Measurements from ENCODE around the gene SQSTM1. TPM values are rescaled to one million over a fixed set of nuclear protein-coding genes. Genes with fewer than 3 reads are reported as not detected.

SQSTM1 gene
- total RNA-seq, 1 donor from 2014 or later, result 632 TPM

DNA sequence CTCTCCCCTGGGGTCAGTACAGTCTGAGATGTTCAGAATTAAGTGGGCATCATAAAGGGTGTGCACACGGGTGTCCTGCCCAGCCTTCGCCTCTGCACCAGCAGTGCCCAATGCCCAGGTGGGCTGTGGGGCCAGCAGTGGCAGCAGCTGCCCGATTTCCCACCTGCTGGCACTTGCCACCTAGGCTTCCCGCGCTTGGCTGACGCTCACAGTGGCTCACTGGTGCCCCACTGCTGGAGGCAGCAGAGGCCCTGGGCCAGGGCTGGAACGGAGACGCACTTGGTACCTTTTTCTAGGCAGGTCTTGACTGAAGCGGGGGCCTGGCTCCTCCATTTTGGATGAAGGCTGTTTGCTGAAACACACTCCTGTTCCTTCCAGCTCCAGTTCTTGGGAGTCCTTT, 20.9 kb downstream of the SQSTM1 start:
- DNase-seq (ENCODE audit: extremely low read depth, low read depth, low spot score), result no peak

DNA sequence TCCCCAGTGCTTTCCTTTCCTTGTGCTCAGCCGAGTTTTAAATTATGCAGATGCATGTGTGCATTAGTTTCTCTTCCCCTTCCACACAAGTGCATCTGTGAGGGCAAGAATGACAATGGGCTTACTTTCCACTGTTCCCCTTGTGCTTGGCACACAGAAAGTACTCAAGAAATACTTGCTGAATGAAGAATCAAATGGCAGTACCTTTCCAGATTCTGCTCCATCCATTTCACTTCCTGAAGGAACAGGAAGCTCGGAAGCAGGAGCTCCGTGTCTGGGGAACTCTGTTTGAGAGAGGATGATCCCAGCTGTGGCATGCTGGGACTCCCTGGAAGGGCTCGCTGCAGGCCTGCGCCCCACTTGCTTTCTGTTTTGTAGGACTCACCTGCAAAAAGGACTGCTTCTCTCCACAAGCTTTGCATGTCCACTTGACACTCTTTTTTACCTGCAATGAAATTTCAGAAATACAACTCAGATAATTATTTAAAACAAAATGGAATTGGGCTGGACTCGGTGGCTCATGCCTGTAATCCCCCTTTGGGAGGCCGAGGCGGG, 32.4 kb downstream of the SQSTM1 start:
- no peak for DNase-seq (ENCODE audit: extremely low read depth, low read depth, low spot score)

- no peak for DNase-seq (ENCODE audit: extremely low read depth, low read depth, low spot score)
Observed at GRCh38 chr5:179854356-179854755, 33.7 kb downstream of the SQSTM1 start.

GRCh38 chr5:179858241-179858585, 37.5 kb downstream of the SQSTM1 start:
- DNase-seq (ENCODE audit: extremely low read depth, low read depth, low spot score), result no peak

DNA sequence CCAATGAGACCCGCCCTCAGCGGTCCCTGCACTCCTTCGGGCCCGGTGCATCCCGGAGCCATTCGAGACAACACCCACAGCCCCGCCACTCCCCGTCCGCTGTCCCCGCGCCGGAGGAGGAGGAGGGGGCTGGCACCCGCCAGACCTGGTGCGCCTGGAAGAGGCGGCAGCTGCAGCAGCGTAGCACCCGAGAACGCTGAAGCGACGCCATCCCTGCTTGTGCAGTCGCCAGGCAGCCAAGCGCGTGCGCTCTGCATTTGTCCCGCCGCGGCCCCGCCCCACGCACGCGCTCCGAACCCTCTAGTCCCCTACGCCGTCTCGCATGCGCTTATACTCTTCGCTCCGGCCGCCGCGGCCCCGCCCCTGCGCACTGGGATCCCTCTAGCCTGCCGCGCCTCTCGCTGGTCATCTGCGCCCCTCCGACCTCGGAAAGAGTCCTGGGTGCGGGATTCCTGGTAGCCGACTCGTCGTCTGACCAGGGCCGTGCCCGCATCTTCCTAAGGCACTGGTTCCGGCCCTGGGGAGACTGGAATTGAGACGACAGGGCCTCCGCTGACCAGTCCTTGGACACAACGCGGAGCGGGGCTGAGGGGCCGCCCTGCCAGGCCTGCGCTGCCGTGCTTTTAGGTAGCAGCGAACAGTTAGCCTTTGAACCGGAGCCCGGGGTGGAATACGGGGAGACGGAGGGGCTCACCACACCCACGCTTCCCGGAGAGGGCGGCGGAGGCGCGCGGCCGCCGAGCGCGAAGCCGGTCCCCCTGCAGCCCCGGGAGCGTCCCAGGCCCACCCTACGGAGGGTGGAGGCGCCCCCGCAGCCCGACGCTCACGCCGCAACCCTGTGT, 38.1 kb downstream of the SQSTM1 start, which contains the start of gene MRNIP:
Gene MRNIP (minus strand): TSS at position 232 of the 842 bp plus-strand sequence. CDS start 21 bp downstream, at position 211.
- DNase-seq (ENCODE audit: extremely low read depth, low read depth, low spot score), result peak; percentile 33

DNA sequence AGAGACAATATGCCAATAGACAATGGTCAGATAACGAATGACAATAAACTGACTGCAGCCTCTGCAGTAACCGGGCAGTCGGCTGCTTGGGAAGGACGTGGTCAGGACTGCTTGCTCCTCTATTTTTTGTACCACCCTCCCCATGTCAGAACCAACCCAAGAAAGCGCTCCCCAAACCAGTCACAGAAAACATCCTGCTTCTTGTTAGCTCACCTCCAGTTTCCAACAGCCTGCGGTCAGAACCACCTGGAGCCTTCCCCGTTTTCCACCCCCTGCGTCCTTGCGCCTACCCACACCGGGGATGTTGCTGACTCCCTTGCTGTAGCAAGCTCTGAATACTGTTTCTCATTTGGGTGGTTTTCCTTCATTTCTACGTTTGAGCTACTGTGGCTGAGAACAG, 39.6 kb downstream of the SQSTM1 start:
- no peak for DNase-seq (ENCODE audit: extremely low read depth, low read depth, low spot score)

GRCh38 chr5:179862296-179862695, 41.6 kb downstream of the SQSTM1 start:
- no peak for DNase-seq (ENCODE audit: extremely low read depth, low read depth, low spot score)

- DNase-seq (ENCODE audit: extremely low read depth, low read depth, low spot score), result no peak
Observed at GRCh38 chr5:179862891-179863290, 42.2 kb downstream of the SQSTM1 start.

GRCh38 chr5:179863449-179864085, 42.9 kb downstream of the SQSTM1 start:
- no peak for DNase-seq (ENCODE audit: extremely low read depth, low read depth, low spot score)

DNA sequence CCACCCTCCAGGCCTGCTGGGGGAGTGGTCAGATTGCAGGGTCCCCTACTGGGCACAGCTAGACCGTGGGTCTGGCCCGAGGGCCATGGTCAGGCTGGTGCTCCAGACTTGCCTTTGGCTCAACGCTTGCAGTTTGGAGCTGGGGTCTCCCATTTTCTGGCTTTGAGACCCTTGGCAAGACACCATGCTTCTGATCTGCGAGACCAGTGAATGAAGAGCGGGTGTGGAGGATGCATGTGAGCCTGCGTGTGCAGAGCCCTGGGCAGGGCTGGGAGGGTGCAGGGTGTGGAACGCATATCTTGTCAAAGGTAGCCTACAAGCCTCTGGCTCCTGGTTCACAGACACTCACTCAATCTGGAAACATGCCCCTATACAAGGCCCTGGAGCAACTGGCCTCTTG, 44.0 kb downstream of the SQSTM1 start:
- no peak for DNase-seq (ENCODE audit: extremely low read depth, low read depth, low spot score)

GRCh38 chr5:179865491-179866240, 45.0 kb downstream of the SQSTM1 start:
- DNase-seq (ENCODE audit: extremely low read depth, low read depth, low spot score), result no peak

DNA sequence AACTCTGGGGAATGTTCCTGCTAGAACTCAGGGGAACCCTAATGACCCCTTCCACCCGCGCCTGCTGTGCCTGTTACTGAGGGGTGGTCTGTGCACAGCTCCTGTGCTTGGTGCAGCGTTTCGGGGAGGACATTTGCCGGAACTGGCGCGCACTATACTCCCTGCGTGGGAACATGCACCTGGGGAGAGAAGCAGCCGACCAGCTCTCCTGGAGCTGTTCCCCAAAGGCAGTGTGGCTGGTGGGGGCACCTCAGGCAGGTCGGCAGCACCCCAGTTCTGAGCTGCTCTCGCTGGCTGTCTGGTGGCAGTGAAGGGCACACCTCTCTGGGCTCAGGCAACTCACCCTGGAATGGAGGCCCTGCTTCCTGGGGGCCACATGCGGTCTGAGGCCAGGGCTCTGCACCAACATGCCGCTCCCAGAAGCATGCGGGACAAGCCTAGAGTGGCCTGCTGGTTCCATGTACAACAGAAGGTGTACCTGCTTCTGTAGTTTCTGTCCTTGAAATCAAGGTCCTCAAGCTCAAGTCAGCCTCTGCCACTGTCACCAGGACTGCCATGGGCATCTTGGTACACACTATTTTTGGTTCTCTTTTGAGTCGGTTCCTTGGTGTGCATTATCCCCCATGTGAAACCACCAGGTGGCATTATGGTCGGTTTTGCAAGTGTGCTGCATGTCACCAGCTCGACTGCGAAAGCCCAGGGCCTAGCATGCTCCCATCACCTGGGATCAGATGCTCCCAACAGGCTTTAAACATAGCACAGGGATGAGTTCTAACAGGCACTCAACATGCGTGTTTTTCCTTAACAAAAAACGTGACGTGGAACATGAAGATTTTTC, 45.8 kb downstream of the SQSTM1 start:
- no peak for DNase-seq (ENCODE audit: extremely low read depth, low read depth, low spot score)

- DNase-seq (ENCODE audit: extremely low read depth, low read depth, low spot score), result no peak
Observed at GRCh38 chr5:179867079-179867465, 46.4 kb downstream of the SQSTM1 start.

DNA sequence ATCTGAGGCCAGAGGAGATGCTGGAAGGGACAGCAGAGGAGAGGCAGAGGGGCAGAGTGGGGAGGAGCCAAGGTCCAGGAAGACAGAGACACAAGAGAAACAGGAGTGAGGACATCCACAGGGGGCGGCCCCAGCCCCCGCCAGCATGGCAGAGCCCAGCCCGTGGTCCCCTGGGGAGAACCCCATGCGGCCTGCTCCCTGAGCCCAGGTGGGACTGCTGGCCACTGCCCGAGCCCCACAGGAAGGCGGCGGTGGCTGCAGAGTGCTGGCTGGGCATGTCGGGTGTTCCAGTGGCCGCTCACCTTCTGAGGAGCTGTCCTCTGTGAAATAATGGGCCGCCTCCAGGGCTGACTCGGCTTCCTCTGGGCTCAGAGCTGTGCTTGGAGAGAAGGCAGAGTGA, 46.8 kb downstream of the SQSTM1 start:
- DNase-seq (ENCODE audit: extremely low read depth, low read depth, low spot score), result no peak

GRCh38 chr5:179868541-179868940, 47.8 kb downstream of the SQSTM1 start:
- DNase-seq (ENCODE audit: extremely low read depth, low read depth, low spot score), result no peak

- no peak for DNase-seq (ENCODE audit: extremely low read depth, low read depth, low spot score)
Observed at GRCh38 chr5:179869101-179869500, 48.4 kb downstream of the SQSTM1 start.

DNA sequence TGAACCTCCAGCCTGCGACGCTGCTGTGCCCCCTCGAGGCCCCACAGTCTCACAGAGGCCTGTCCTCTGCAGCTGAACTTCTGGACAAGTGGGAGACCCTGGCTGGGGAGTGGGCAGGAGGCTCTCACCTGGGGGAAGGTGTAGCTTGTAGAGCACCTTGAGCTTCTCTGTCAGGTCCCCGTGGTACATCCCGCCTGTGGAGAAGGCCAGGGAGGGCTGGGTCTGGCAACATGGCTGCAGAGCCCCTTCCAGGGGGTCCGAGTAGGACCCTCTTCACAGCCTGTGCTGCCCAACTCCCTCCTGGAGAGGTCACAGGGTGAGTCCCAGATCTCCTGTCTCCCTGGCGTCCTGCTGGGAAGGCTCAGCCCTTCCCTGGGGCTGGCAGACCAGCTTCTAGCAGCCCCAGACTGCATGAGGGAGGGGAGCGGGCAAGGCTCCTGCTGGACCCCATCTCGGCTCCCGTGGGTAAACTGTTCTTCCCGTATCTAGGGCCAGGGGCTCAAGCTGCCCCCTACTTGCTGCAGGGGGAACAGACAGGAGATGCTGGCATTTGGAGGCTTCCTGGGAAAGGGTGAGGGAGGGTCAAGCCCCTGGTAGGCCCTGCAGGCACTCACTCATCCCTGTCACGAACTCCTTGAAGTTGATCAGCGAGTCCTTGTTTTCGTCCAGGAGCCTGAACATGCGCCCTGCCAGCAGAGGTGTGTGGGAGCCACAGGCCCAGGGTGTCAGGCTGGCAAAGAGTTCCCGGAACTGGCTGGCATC, 49.1 kb downstream of the SQSTM1 start:
- no peak for DNase-seq (ENCODE audit: extremely low read depth, low read depth, low spot score)

- no peak for DNase-seq (ENCODE audit: extremely low read depth, low read depth, low spot score)
Observed at GRCh38 chr5:179870403-179870903, 49.7 kb downstream of the SQSTM1 start.

DNA sequence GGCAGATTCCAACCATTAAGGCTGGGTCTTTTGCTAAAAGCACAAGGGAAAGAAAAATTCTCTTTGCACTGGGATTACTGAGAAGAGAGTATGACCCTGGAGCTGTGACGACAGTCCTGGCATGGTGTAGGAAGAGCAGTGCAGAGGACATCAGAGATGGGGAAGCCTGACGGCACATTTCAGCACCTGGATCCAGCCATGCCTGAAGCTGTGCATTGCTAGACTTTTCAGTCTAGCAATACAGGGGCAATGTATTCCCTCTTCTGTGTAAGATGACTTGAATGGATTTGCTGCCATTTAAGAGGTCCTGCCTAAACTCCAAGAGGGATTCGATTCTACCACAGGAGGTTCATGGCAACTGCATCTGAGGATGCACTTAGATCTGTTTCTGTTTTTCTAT, 50.2 kb downstream of the SQSTM1 start:
- DNase-seq (ENCODE audit: extremely low read depth, low read depth, low spot score), result no peak

Measured in glomerular endothelial cell (primary cell).